T-cell (primary cell): Measurements from ENCODE around the gene PARD3. TPM values are rescaled to one million over a fixed set of nuclear protein-coding genes. Genes with fewer than 3 reads are reported as not detected.

Experiments
- ATAC-seq, 4 experiments: fragments of 200-7000 bp in 3 of 4; fragments of 150-1000 bp in 1 of 4; cut with Tn5 transposase; replicated peaks in 1 of 4; 1 replicate in 3 of 4; 2 replicates in 1 of 4; pipeline ENCODE4 v1.10.0; 2021; ENCODE audit warnings: moderate library complexity in 3 of 4, mild to moderate bottlenecking in 2 of 4, moderate number of reproducible peaks in 1 of 4
- CTCF ChIA-PET, 2 donors: fragments of 300-600 bp; sonication (Branson Sonifier 250); formaldehyde crosslinking; loops; one replicate each; lab custom pipeline; 2022; ENCODE audit warnings: antibody characterized with exemption in 2 of 2; lab: Charles Lee
- POLR2A ChIA-PET, 2 donors: fragments of 300-600 bp; sonication (Branson Sonifier 250); formaldehyde crosslinking; loops; one replicate each; lab custom pipeline; 2022; ENCODE audit warnings: antibody characterized with exemption in 2 of 2; lab: Charles Lee
- DNase-seq, 35 experiments: peaks; one replicate each; pipeline versions ENCODE4 v3.0.0 to v3.0.0-alpha.2; 2013 to 2023
- H3K27ac ChIP-seq: one replicate; pipeline ENCODE4 v1.5.1; 2013; ENCODE audit warnings: low read length
- H3K27me3 ChIP-seq, 2 experiments: replicated peaks in 1 of 2; 1 replicate in 1 of 2; 2 replicates in 1 of 2; pipeline versions ENCODE4 v1.6.1 to v1.7.0; 2013; ENCODE audit warnings: low read length in 1 of 2, mixed read lengths in 1 of 2; ENCODE audit not compliant: control insufficient read depth in 2 of 2, insufficient read depth in 2 of 2; ENCODE audit errors: extremely low read depth in 1 of 2
- H3K36me3 ChIP-seq, 2 donors: 1 replicate in 1 of 2; 2 replicates in 1 of 2; pipeline versions ENCODE4 v1.6.1 to v1.7.0; 2013; ENCODE audit warnings: low read length in 1 of 2; ENCODE audit not compliant: control insufficient read depth in 2 of 2, insufficient read depth in 1 of 2; ENCODE audit errors: extremely low read depth in 1 of 2
- H3K4me1 ChIP-seq, 2 experiments: 1 replicate in 1 of 2; 2 replicates in 1 of 2; pipeline versions ENCODE4 v1.6.1 to v1.7.0; 2013; ENCODE audit warnings: low read length in 2 of 2, mixed read lengths in 1 of 2; ENCODE audit not compliant: insufficient read depth in 2 of 2, control insufficient read depth in 1 of 2; ENCODE audit errors: extremely low read depth in 1 of 2
- H3K4me3 ChIP-seq, 2 donors: 1 replicate in 1 of 2; 2 replicates in 1 of 2; pipeline versions ENCODE4 v1.5.1 to v1.7.0; 2013; ENCODE audit warnings: mild to moderate bottlenecking in 2 of 2, low read length in 1 of 2, moderate library complexity in 1 of 2; ENCODE audit not compliant: control insufficient read depth in 1 of 2; ENCODE audit errors: extremely low read depth in 1 of 2
- H3K9me3 ChIP-seq: 2 replicates; pipeline ENCODE4 v1.7.0; 2013
- H3K27ac Mint-ChIP-seq, 2 donors: one replicate each; pipeline ENCODE4 v1.8.0; 2020 to 2021; ENCODE audit warnings: mild to moderate bottlenecking in 2 of 2, mixed read lengths in 2 of 2
- H3K27me3 Mint-ChIP-seq, 2 donors: one replicate each; pipeline ENCODE4 v1.8.0; 2021 to 2022; ENCODE audit warnings: mixed read lengths in 2 of 2
- H3K36me3 Mint-ChIP-seq: one replicate; pipeline ENCODE4 v1.8.0; 2021; ENCODE audit warnings: mixed read lengths
- H3K4me1 Mint-ChIP-seq, 3 donors: one replicate each; pipeline ENCODE4 v1.8.0; 2020 to 2022; ENCODE audit warnings: mixed read lengths in 3 of 3, mild to moderate bottlenecking in 1 of 3
- H3K4me3 Mint-ChIP-seq, 3 donors: one replicate each; pipeline ENCODE4 v1.8.0; 2020 to 2022; ENCODE audit warnings: mild to moderate bottlenecking in 3 of 3, mixed read lengths in 3 of 3, moderate library complexity in 3 of 3
- H3K9me3 Mint-ChIP-seq, 3 donors: one replicate each; pipeline ENCODE4 v1.8.0; 2020 to 2022; ENCODE audit warnings: mixed read lengths in 3 of 3
- WGBS: methylation state at CpG from one replicate; pipeline ENCODE4 v1.1.5; 2013; ENCODE audit warnings: missing lambda C conversion rate; ENCODE audit not compliant: insufficient coverage; 5-methylcytosine and 5-hydroxymethylcytosine counted together
- total RNA-seq, 35 experiments: library from RNA in 6 of 35; stranded (reverse) in 6 of 35; fragments of 120-200 nt in 1 of 35; gene quantifications; one replicate each; pipeline versions ENCODE4 v1.2.1 to v1.2.4 and lab custom pipeline; 2013 to 2026

PARD3 gene
- total RNA-seq, 5 donors from 2014 or later (not counting 1 experiment from before 2014, with no cell fraction given): 0.36 to 0.92 (median 0.65) TPM

DNA sequence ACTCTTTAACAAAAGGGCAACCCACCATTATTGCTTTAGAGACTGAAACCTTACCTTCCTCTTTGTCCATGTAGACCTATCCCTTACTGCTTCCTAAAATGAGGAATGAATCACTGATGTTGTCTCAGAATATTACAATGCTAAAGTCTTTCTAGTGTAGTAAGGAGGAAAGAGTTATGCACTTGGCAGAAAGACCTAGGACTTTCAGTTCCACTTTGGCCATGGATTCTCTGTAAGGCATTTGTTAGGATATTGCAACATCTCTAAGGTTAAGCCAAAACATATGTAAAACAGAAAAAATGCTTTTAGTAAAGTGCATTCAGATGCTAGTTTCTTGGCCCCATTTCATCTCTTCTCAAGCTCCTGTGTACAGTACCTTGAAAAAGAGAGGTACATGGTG lies 230.9 kb downstream of the PARD3 start:
- no peaks in the 10 kb centered on the region for H3K9me3 Mint-ChIP-seq

DNA sequence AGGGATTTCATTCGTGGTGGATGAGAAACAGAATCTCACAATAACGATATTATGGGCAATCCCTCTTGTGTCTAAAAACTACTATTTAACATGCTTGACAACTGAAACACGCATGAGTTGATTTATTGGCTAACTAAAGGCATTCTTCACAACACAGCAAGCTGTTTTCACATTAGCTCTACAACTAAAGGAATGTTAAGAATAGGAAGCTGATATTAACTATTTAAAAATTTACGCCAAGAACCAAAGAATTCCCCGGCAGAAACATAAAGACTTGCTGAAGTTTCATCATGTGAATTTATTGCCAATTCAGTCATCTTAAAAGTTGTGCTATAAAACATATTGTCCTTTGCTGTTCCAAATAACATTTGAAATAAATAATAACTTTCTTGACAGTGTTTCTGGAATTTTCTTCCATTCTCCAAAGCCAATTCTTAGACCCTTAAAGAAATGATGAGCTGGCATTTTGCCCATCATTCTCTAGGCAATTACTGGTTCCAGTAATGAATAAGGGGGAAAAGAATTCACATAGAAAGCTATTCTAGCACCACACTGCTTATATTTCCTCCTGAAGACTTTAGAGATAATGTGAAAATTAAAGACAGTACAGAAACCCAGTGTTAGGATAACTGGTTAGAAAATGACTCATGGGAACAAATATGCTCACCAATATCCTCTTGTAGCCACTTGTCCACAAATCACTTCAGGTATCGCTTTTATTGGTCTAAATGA lies 233.1 kb downstream of the PARD3 start:
- POLR2A ChIA-PET: no interaction called here
- no peaks in the 10 kb centered on the region for H3K9me3 ChIP-seq
- no peaks in the 10 kb centered on the region for H3K27me3 Mint-ChIP-seq
- no peaks in the 10 kb centered on the region for H3K4me1 ChIP-seq
- H3K4me3 ChIP-seq: no peak overlapping the region
- no peaks in the 10 kb centered on the region for H3K36me3 Mint-ChIP-seq
- no peak for DNase-seq
- H3K27me3 ChIP-seq: peaks cover 0 to 4% of the 10 kb centered on the region in 2 experiments
- no peaks in the 10 kb centered on the region for H3K4me1 Mint-ChIP-seq
- CTCF ChIA-PET: no interaction called here
- no peaks in the 10 kb centered on the region for H3K9me3 Mint-ChIP-seq
- H3K27ac ChIP-seq: no peak overlapping the region
- no peaks in the 10 kb centered on the region for H3K36me3 ChIP-seq
- H3K27ac Mint-ChIP-seq: no peak overlapping the region
- H3K4me3 Mint-ChIP-seq: no peak overlapping the region
- no peak for ATAC-seq
- no CpG with 5 or more reads among the region's 6 CpGs for WGBS

More for the DNA sequence above, 230.9 kb downstream of the PARD3 start:
- H3K27ac Mint-ChIP-seq: no peak overlapping the region
- ATAC-seq: no peak
- peaks cover 0 to 1% of the 10 kb centered on the region in 2 experiments for H3K27me3 ChIP-seq
- DNase-seq: no peak
- H3K4me3 ChIP-seq: no peak overlapping the region
- no peak overlapping the region for H3K4me3 Mint-ChIP-seq
- CTCF ChIA-PET: no interaction called here
- no peaks in the 10 kb centered on the region for H3K36me3 Mint-ChIP-seq
- H3K36me3 ChIP-seq: no peaks in the 10 kb centered on the region
- no peak overlapping the region for H3K27ac ChIP-seq
- H3K4me1 Mint-ChIP-seq: no peaks in the 10 kb centered on the region
- POLR2A ChIA-PET: no interaction called here
- H3K9me3 ChIP-seq: no peaks in the 10 kb centered on the region
- H3K27me3 Mint-ChIP-seq: peaks cover 0 to 3% of the 10 kb centered on the region in 2 donors
- no peaks in the 10 kb centered on the region for H3K4me1 ChIP-seq

- H3K27ac Mint-ChIP-seq: no peak overlapping the region
- H3K4me1 ChIP-seq: no peaks in the 10 kb centered on the region
- ChIA-PET CTCF (interaction anchor here (0.6 to 0.7 kb wide), 2 partner anchors 36 to 85 kb away, joined by 4 to 5 read pairs; no protein-coding TSS in a partner anchor), POLR2A (interaction anchor here in 1 of 2 donors (0.7 kb wide), 1 partner anchor 31 kb away, joined by 3 read pairs; no protein-coding TSS in a partner anchor)
- DNase-seq (no peak), ATAC-seq (no peak)
- H3K4me3 ChIP-seq: no peak overlapping the region
- H3K9me3 ChIP-seq: no peaks in the 10 kb centered on the region
- no peaks in the 10 kb centered on the region for H3K36me3 Mint-ChIP-seq
- H3K36me3 ChIP-seq: no peaks in the 10 kb centered on the region
- peaks cover 0 to 4% of the 10 kb centered on the region in 2 experiments for H3K27me3 ChIP-seq
- no peaks in the 10 kb centered on the region for H3K9me3 Mint-ChIP-seq
- H3K4me1 Mint-ChIP-seq: no peaks in the 10 kb centered on the region
- 20% methylated on average over 1 of the region's 3 CpGs for WGBS
- no peak overlapping the region for H3K27ac ChIP-seq
- H3K4me3 Mint-ChIP-seq: no peak overlapping the region
- no peaks in the 10 kb centered on the region for H3K27me3 Mint-ChIP-seq
Observed at GRCh38 chr10:34580643-34581042, 234.5 kb downstream of the PARD3 start.

GRCh38 chr10:34580214-34580613 lies 234.9 kb downstream of the PARD3 start:
- CTCF ChIA-PET: no interaction called here
- no peak for ATAC-seq
- no peaks in the 10 kb centered on the region for H3K36me3 ChIP-seq
- Mint-ChIP-seq H3K4me3 (no peak overlapping the region), H3K27me3 (no peaks in the 10 kb centered on the region), H3K4me1 (no peaks in the 10 kb centered on the region), H3K27ac (no peak overlapping the region), H3K36me3 (no peaks in the 10 kb centered on the region), H3K9me3 (no peaks in the 10 kb centered on the region)
- no peaks in the 10 kb centered on the region for H3K9me3 ChIP-seq
- peaks cover 0 to 4% of the 10 kb centered on the region in 2 experiments for H3K27me3 ChIP-seq
- no peak overlapping the region for H3K4me3 ChIP-seq
- H3K27ac ChIP-seq: no peak overlapping the region
- no peak for DNase-seq
- POLR2A ChIA-PET: no interaction called here
- 100% methylated on average over 1 of the region's 6 CpGs for WGBS
- H3K4me1 ChIP-seq: no peaks in the 10 kb centered on the region

DNA sequence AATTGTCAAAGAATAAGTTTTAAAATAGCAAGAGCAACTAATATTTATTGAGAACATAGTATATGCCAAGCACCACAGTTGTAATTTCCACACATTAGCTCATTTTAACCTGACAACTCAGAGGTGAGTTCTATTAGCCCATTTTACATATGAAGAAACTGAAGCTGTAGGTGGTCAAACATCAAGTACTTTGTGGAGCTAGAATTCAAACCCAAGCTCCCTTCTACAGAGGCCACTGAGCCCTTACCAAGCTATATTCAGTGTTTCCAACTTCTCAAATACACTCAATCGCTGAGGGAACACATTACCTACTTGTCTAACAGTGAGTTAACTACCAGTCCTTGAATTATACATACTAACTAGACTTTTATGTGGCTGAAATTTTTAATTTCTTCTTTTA lies 236.6 kb downstream of the PARD3 start:
- H3K4me3 ChIP-seq: no peak overlapping the region
- POLR2A ChIA-PET: no interaction called here
- Mint-ChIP-seq H3K27me3 (no peaks in the 10 kb centered on the region), H3K9me3 (no peaks in the 10 kb centered on the region), H3K36me3 (no peaks in the 10 kb centered on the region), H3K4me3 (no peak overlapping the region), H3K27ac (no peak overlapping the region), H3K4me1 (no peaks in the 10 kb centered on the region)
- DNase-seq (no peak), ATAC-seq (no peak)
- CTCF ChIA-PET: no interaction called here
- no peak overlapping the region for H3K27ac ChIP-seq
- no peaks in the 10 kb centered on the region for H3K36me3 ChIP-seq
- no peaks in the 10 kb centered on the region for H3K4me1 ChIP-seq
- peaks cover 0 to 4% of the 10 kb centered on the region in 2 experiments for H3K27me3 ChIP-seq
- H3K9me3 ChIP-seq: no peaks in the 10 kb centered on the region
- WGBS: no CpG with 5 or more reads among the region's 1 CpG

GRCh38 chr10:34576797-34577196 lies 238.3 kb downstream of the PARD3 start:
- Histone ChIP-seq H3K27me3 (peaks cover 0 to 4% of the 10 kb centered on the region in 2 experiments), H3K9me3 (no peaks in the 10 kb centered on the region), H3K4me3 (no peak overlapping the region), H3K27ac (no peak overlapping the region), H3K4me1 (no peaks in the 10 kb centered on the region), H3K36me3 (no peaks in the 10 kb centered on the region)
- no peaks in the 10 kb centered on the region for H3K4me1 Mint-ChIP-seq
- peaks cover 0 to 2% of the 10 kb centered on the region in 2 donors for H3K27me3 Mint-ChIP-seq
- H3K9me3 Mint-ChIP-seq: no peaks in the 10 kb centered on the region
- ATAC-seq (no peak), DNase-seq (no peak)
- ChIA-PET POLR2A (no interaction called here), CTCF (no interaction called here)
- H3K36me3 Mint-ChIP-seq: no peaks in the 10 kb centered on the region
- no peak overlapping the region for H3K27ac Mint-ChIP-seq
- no peak overlapping the region for H3K4me3 Mint-ChIP-seq
- no CpG with 5 or more reads among the region's 4 CpGs for WGBS
